Measurements from ENCODE around the gene SCN1A. TPM values are rescaled to one million over a fixed set of nuclear protein-coding genes. Genes with fewer than 3 reads are reported as not detected.

SCN1A gene
- total and polyA plus RNA-seq, 2 of the 8 experiments (the other 6 are each of a cell fraction or from before 2014, with no cell fraction given) = 0.18 to 1.9 TPM

DNA sequence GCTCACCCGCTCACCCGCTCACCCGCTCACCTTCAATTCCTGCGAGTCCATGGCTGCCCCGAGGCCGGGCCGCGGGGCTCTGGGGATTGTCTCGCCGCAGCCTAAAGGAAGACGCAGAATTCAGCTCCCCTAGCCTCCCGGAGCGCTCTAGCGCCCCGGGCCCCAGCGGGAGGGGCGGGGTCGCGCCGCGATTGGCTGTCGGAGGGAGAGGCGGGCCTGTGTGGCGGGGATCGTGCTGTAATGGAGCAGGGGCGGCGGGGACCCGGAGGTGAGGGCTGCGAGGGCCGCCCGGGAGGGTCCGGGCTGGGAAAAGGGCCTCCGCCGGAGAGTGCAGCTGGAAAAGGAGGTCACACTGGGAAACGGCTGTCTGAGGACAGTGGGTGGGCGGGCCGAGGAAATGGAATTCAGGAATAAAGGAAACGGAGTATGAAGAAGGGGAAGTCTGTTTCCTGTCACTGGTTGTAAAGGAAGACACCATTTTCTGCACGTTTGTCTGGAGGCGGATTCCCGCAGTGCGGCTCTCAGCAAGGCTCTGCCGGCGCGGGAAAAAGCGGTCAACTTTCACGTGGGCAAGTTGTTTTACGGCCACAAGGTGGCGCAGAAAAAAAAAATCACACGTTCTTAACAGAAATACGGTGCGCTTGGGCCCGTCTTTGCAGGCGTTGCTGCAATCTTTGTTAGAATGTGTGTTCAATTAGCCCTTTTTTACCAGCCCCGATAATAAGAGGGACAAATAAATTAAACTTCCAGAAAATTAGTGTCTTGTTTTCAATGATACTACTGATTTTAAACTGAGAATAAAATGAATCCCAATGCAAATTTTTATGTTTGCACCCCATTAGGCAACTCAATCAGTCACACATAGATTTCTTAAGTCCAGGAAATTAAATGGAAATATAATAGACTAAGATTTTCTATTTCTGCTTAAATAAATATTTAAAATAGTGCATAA, 173.9 kb downstream of the SCN1A start, which contains the start of gene TTC21B (continued):
- TF ChIP-seq CBX5 (IDR thresholded peaks at IDR 0.05; ENCODE audit: low read depth, low read length) = no peak
- TF ChIP-seq CEBPB (IDR thresholded peaks at IDR 0.05; ENCODE audit: low read depth, low read length) = no peak
- peak; percentile 52 for TF ChIP-seq CTBP2 (IDR thresholded peaks at IDR 0.05; ENCODE audit: borderline replicate concordance, insufficient read depth, insufficient read length, low read length)
- TF ChIP-seq BACH1 (IDR thresholded peaks at IDR 0.05; ENCODE audit: low read length) = no peak
- TF ChIP-seq ASH2L (IDR thresholded peaks at IDR 0.05; ENCODE audit: low read length) = peak; percentile 99
- TF ChIP-seq TBP (IDR thresholded peaks at IDR 0.05; ENCODE audit: low read depth, low read length) = peak; percentile 70; the same call in 1 of the 2 replicates
- TF ChIP-seq TAF1 (IDR thresholded peaks at IDR 0.05; ENCODE audit: low read depth, low read length) = peak; percentile 85
- TF ChIP-seq SIN3A (conservative IDR thresholded peaks at IDR 0.05 in 1 of 2, IDR thresholded peaks at IDR 0.05 in 1 of 2; ENCODE audit: low read depth in 1 of 2, low read length in 2 of 2) = 0 out of 4 replicates have a peak, but pooled peaks of 1 of the 2 experiments have one; percentile 45
- peak; percentile 81; the same call in 1 of the 2 replicates for TF ChIP-seq SP4 (IDR thresholded peaks at IDR 0.05; ENCODE audit: low read length)
- TF ChIP-seq YY1 (IDR thresholded peaks at IDR 0.05; ENCODE audit: low read depth, low read length) = peak; percentile 85
- TF ChIP-seq POLR2A (IDR thresholded peaks at IDR 0.05; ENCODE audit: control extremely low read depth in 1 of 2, low read depth in 2 of 2, low read length in 2 of 2) = peak in 1 of 2 experiments; percentile 66; a peak in 2 of 3 replicates
- TF ChIP-seq BRCA1 (IDR thresholded peaks at IDR 0.05; ENCODE audit: low read depth, low read length) = no peak
- TF ChIP-seq RNF2 (IDR thresholded peaks at IDR 0.05; ENCODE audit: borderline replicate concordance, low read depth, low read length, missing control alignments, poor library complexity, severe bottlenecking) = no peak
- no peak for TF ChIP-seq CBX8 (IDR thresholded peaks at IDR 0.05; ENCODE audit: borderline replicate concordance, low read depth, low read length)
- no peak for TF ChIP-seq NANOG (IDR thresholded peaks at IDR 0.05; ENCODE audit: insufficient read depth, low read depth, low read length, poor library complexity, severe bottlenecking)
- TF ChIP-seq POU5F1 (IDR thresholded peaks at IDR 0.05; ENCODE audit: low read depth, low read length) = no peak
- no peak for TF ChIP-seq GABPA (IDR thresholded peaks at IDR 0.05; ENCODE audit: borderline replicate concordance, insufficient read depth, low read length)
- peak; percentile 29 for TF ChIP-seq EGR1 (IDR thresholded peaks at IDR 0.05; ENCODE audit: borderline replicate concordance, low read depth, low read length)
- TF ChIP-seq BCL11A (IDR thresholded peaks at IDR 0.05; ENCODE audit: low read depth in 2 of 2, low read length in 2 of 2) = no peak
- TF ChIP-seq, protein P1, sequence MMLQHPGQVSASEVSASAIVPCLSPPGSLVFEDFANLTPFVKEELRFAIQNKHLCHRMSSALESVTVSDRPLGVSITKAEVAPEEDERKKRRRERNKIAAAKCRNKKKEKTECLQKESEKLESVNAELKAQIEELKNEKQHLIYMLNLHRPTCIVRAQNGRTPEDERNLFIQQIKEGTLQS (IDR thresholded peaks at IDR 0.05; ENCODE audit: insufficient read depth, low read depth, low read length) = no peak
- TF ChIP-seq MAFK (IDR thresholded peaks at IDR 0.05; ENCODE audit: low read depth, low read length) = no peak
- no peak for TF ChIP-seq SP2 (IDR thresholded peaks at IDR 0.05; ENCODE audit: low read length)
- peak in 1 of 2 experiments; percentile 10; a peak in 1 of 3 replicates for TF ChIP-seq EP300 (IDR thresholded peaks at IDR 0.05; ENCODE audit: borderline replicate concordance in 1 of 2, low read depth in 2 of 2, low read length in 2 of 2)
